ENCODE measurements around the gene SPTBN2.

SPTBN2 gene

GRCh38 chr11:66728693-66729385 lies at the start of gene SPTBN2:
SPTBN2 (minus strand) TSS chr11:66729216; CDS start chr11:66721240, 7,976 bp downstream.
- Histone ChIP-seq H2AFZ (ENCODE audit: low read length, unreplicated experiment) (peak within 1 kb of the TSS; percentile 18), H3K27me3 (ENCODE audit: insufficient read depth, low read length) (peaks cover 72% of the 10 kb centered on the region), H3K4me3 (ENCODE audit: low read depth, low read length) (peak within 1 kb of the TSS; percentile 67), H3K27ac (ENCODE audit: low read depth, low read length) (no peak within 1 kb of the TSS), H3K4me1 (ENCODE audit: control insufficient read depth, insufficient read depth, low read length, unreplicated experiment) (no peaks in the 10 kb centered on the region), H3K79me2 (ENCODE audit: control insufficient read depth, insufficient read depth, low read length, unreplicated experiment) (no peaks in the 10 kb centered on the region), H3K36me3 (ENCODE audit: insufficient read depth, low read length) (no peaks in the 10 kb centered on the region)

- Histone ChIP-seq H3K4me1 (ENCODE audit: control insufficient read depth, insufficient read depth, low read length, unreplicated experiment) (no peaks in the 10 kb centered on the region), H3K27me3 (ENCODE audit: insufficient read depth, low read length) (no peaks in the 10 kb centered on the region), H2AFZ (ENCODE audit: low read length, unreplicated experiment) (no peak overlapping the region), H3K4me3 (ENCODE audit: low read depth, low read length) (no peak overlapping the region), H3K27ac (ENCODE audit: low read depth, low read length) (no peak overlapping the region), H3K79me2 (ENCODE audit: control insufficient read depth, insufficient read depth, low read length, unreplicated experiment) (no peaks in the 10 kb centered on the region), H3K36me3 (ENCODE audit: insufficient read depth, low read length) (no peaks in the 10 kb centered on the region)
Observed at GRCh38 chr11:66768818-66769217, 39.8 kb upstream of the SPTBN2 start.

- Histone ChIP-seq H3K79me2 (ENCODE audit: control insufficient read depth, insufficient read depth, low read length, unreplicated experiment) (no peaks in the 10 kb centered on the region), H3K4me1 (ENCODE audit: control insufficient read depth, insufficient read depth, low read length, unreplicated experiment) (no peaks in the 10 kb centered on the region), H3K27me3 (ENCODE audit: insufficient read depth, low read length) (no peaks in the 10 kb centered on the region), H3K27ac (ENCODE audit: low read depth, low read length) (no peak overlapping the region), H2AFZ (ENCODE audit: low read length, unreplicated experiment) (no peak overlapping the region), H3K36me3 (ENCODE audit: insufficient read depth, low read length) (no peaks in the 10 kb centered on the region), H3K4me3 (ENCODE audit: low read depth, low read length) (no peak overlapping the region)
Observed at GRCh38 chr11:66768088-66768521, 39.1 kb upstream of the SPTBN2 start.

GRCh38 chr11:66767666-66768065 lies 38.6 kb upstream of the SPTBN2 start:
- Histone ChIP-seq H3K4me1 (ENCODE audit: control insufficient read depth, insufficient read depth, low read length, unreplicated experiment) (no peaks in the 10 kb centered on the region), H3K36me3 (ENCODE audit: insufficient read depth, low read length) (no peaks in the 10 kb centered on the region), H3K4me3 (ENCODE audit: low read depth, low read length) (no peak overlapping the region), H3K27me3 (ENCODE audit: insufficient read depth, low read length) (no peaks in the 10 kb centered on the region), H3K79me2 (ENCODE audit: control insufficient read depth, insufficient read depth, low read length, unreplicated experiment) (no peaks in the 10 kb centered on the region), H3K27ac (ENCODE audit: low read depth, low read length) (no peak overlapping the region), H2AFZ (ENCODE audit: low read length, unreplicated experiment) (no peak overlapping the region)

- Histone ChIP-seq H3K4me1 (ENCODE audit: control insufficient read depth, insufficient read depth, low read length, unreplicated experiment) (no peaks in the 10 kb centered on the region), H3K79me2 (ENCODE audit: control insufficient read depth, insufficient read depth, low read length, unreplicated experiment) (no peaks in the 10 kb centered on the region), H3K36me3 (ENCODE audit: insufficient read depth, low read length) (no peaks in the 10 kb centered on the region), H3K27me3 (ENCODE audit: insufficient read depth, low read length) (no peaks in the 10 kb centered on the region), H2AFZ (ENCODE audit: low read length, unreplicated experiment) (no peak overlapping the region), H3K27ac (ENCODE audit: low read depth, low read length) (no peak overlapping the region), H3K4me3 (ENCODE audit: low read depth, low read length) (no peak overlapping the region)
Observed at GRCh38 chr11:66766681-66767080, 37.7 kb upstream of the SPTBN2 start.

- H2AFZ ChIP-seq (ENCODE audit: low read length, unreplicated experiment) = no peak overlapping the region
- H3K4me3 ChIP-seq (ENCODE audit: low read depth, low read length) = no peak overlapping the region
- H3K36me3 ChIP-seq (ENCODE audit: insufficient read depth, low read length) = no peaks in the 10 kb centered on the region
- H3K4me1 ChIP-seq (ENCODE audit: control insufficient read depth, insufficient read depth, low read length, unreplicated experiment) = no peaks in the 10 kb centered on the region
- H3K79me2 ChIP-seq (ENCODE audit: control insufficient read depth, insufficient read depth, low read length, unreplicated experiment) = no peaks in the 10 kb centered on the region
- no peaks in the 10 kb centered on the region for H3K27me3 ChIP-seq (ENCODE audit: insufficient read depth, low read length)
- no peak overlapping the region for H3K27ac ChIP-seq (ENCODE audit: low read depth, low read length)
Observed at GRCh38 chr11:66762088-66762487, 33.1 kb upstream of the SPTBN2 start.

- Histone ChIP-seq H2AFZ (ENCODE audit: low read length, unreplicated experiment) (no peak overlapping the region), H3K4me3 (ENCODE audit: low read depth, low read length) (no peak overlapping the region), H3K4me1 (ENCODE audit: control insufficient read depth, insufficient read depth, low read length, unreplicated experiment) (peaks cover 11% of the 10 kb centered on the region), H3K36me3 (ENCODE audit: insufficient read depth, low read length) (no peaks in the 10 kb centered on the region), H3K79me2 (ENCODE audit: control insufficient read depth, insufficient read depth, low read length, unreplicated experiment) (peaks cover 5% of the 10 kb centered on the region), H3K27me3 (ENCODE audit: insufficient read depth, low read length) (no peaks in the 10 kb centered on the region), H3K27ac (ENCODE audit: low read depth, low read length) (no peak overlapping the region)
Observed at GRCh38 chr11:66752148-66752547, 23.1 kb upstream of the SPTBN2 start.

- Histone ChIP-seq H3K27ac (ENCODE audit: low read depth, low read length) (no peak overlapping the region), H3K79me2 (ENCODE audit: control insufficient read depth, insufficient read depth, low read length, unreplicated experiment) (peaks cover 5% of the 10 kb centered on the region), H3K4me3 (ENCODE audit: low read depth, low read length) (no peak overlapping the region), H3K27me3 (ENCODE audit: insufficient read depth, low read length) (no peaks in the 10 kb centered on the region), H3K4me1 (ENCODE audit: control insufficient read depth, insufficient read depth, low read length, unreplicated experiment) (peaks cover 11% of the 10 kb centered on the region), H2AFZ (ENCODE audit: low read length, unreplicated experiment) (no peak overlapping the region), H3K36me3 (ENCODE audit: insufficient read depth, low read length) (no peaks in the 10 kb centered on the region)
Observed at GRCh38 chr11:66749091-66749490, 20.1 kb upstream of the SPTBN2 start.

- peaks cover 8% of the 10 kb centered on the region for H3K79me2 ChIP-seq (ENCODE audit: control insufficient read depth, insufficient read depth, low read length, unreplicated experiment)
- peaks cover 11% of the 10 kb centered on the region for H3K4me1 ChIP-seq (ENCODE audit: control insufficient read depth, insufficient read depth, low read length, unreplicated experiment)
- no peaks in the 10 kb centered on the region for H3K36me3 ChIP-seq (ENCODE audit: insufficient read depth, low read length)
- no peak overlapping the region for H2AFZ ChIP-seq (ENCODE audit: low read length, unreplicated experiment)
- H3K27ac ChIP-seq (ENCODE audit: low read depth, low read length) = no peak overlapping the region
- no peaks in the 10 kb centered on the region for H3K27me3 ChIP-seq (ENCODE audit: insufficient read depth, low read length)
- H3K4me3 ChIP-seq (ENCODE audit: low read depth, low read length) = no peak overlapping the region
Observed at GRCh38 chr11:66747480-66747879, 18.5 kb upstream of the SPTBN2 start.

GRCh38 chr11:66745356-66746235 lies 16.6 kb upstream of the SPTBN2 start:
- peaks cover 12% of the 10 kb centered on the region for H3K4me1 ChIP-seq (ENCODE audit: control insufficient read depth, insufficient read depth, low read length, unreplicated experiment)
- H3K27me3 ChIP-seq (ENCODE audit: insufficient read depth, low read length) = no peaks in the 10 kb centered on the region
- H3K36me3 ChIP-seq (ENCODE audit: insufficient read depth, low read length) = no peaks in the 10 kb centered on the region
- H3K27ac ChIP-seq (ENCODE audit: low read depth, low read length) = no peak overlapping the region
- peaks cover 8% of the 10 kb centered on the region for H3K79me2 ChIP-seq (ENCODE audit: control insufficient read depth, insufficient read depth, low read length, unreplicated experiment)
- H2AFZ ChIP-seq (ENCODE audit: low read length, unreplicated experiment) = peak overlapping the region; percentile 51
- H3K4me3 ChIP-seq (ENCODE audit: low read depth, low read length) = peak overlapping the region; percentile 100
